ENCODE data around the gene SNX15. TPM values are rescaled to one million over a fixed set of nuclear protein-coding genes. Genes with fewer than 3 reads are reported as not detected.

Gene SNX15
- total and polyA plus RNA-seq, 4 donors = 19.9 to 26.2 (median 23.9) TPM

GRCh38 chr11:65056999-65057398 is 29.8 kb downstream of the SNX15 start:
- DNase-seq = no peak
- intact Hi-C loops (cut with DNase I) = no loop called here
- 88 to 91% methylated on average over 6 of the region's 6 CpGs for WGBS, 2 donors

GRCh38 chr11:65057526-65057925 is 30.3 kb downstream of the SNX15 start:
- Histone ChIP-seq H3K4me1 (ENCODE audit: control insufficient read depth in 1 of 2, insufficient read depth in 2 of 2, low read length in 2 of 2) (no peaks in the 10 kb centered on the region), H3K4me3 (ENCODE audit: low read length in 2 of 2) (no peak overlapping the region), H3K27ac (ENCODE audit: low read depth in 1 of 2, low read length in 2 of 2) (no peak overlapping the region), H3K27me3 (ENCODE audit: control insufficient read depth in 1 of 2, insufficient read depth in 2 of 2, low read length in 1 of 2) (no peaks in the 10 kb centered on the region), H3K36me3 (ENCODE audit: control insufficient read depth in 1 of 2, insufficient read depth in 2 of 2, low read length in 1 of 2) (no peaks in the 10 kb centered on the region), H3K9me3 (ENCODE audit: control insufficient read depth, low read length) (no peaks in the 10 kb centered on the region)
- no peak for ATAC-seq (ENCODE audit: low FRiP score)
- WGBS, 2 donors = 76 to 89% methylated on average over 7 of the region's 7 CpGs
- DNase-seq = no peak
- intact Hi-C loops (cut with DNase I) = no loop called here

More at GRCh38 chr11:65056999-65057398, 29.8 kb downstream of the SNX15 start:
- no peak for ATAC-seq (ENCODE audit: low FRiP score)
- H3K36me3 ChIP-seq (ENCODE audit: control insufficient read depth in 1 of 2, insufficient read depth in 2 of 2, low read length in 1 of 2) = no peaks in the 10 kb centered on the region
- no peak overlapping the region for H3K27ac ChIP-seq (ENCODE audit: low read depth in 1 of 2, low read length in 2 of 2)
- no peaks in the 10 kb centered on the region for H3K9me3 ChIP-seq (ENCODE audit: control insufficient read depth, low read length)
- H3K4me3 ChIP-seq (ENCODE audit: low read length in 2 of 2) = no peak overlapping the region
- no peaks in the 10 kb centered on the region for H3K4me1 ChIP-seq (ENCODE audit: control insufficient read depth in 1 of 2, insufficient read depth in 2 of 2, low read length in 2 of 2)
- no peaks in the 10 kb centered on the region for H3K27me3 ChIP-seq (ENCODE audit: control insufficient read depth in 1 of 2, insufficient read depth in 2 of 2, low read length in 1 of 2)

- intact Hi-C loops (cut with DNase I) = no loop called here
- no peak overlapping the region for H3K27ac ChIP-seq (ENCODE audit: low read depth in 1 of 2, low read length in 2 of 2)
- no peak overlapping the region for H3K4me3 ChIP-seq (ENCODE audit: low read length in 2 of 2)
- ATAC-seq (ENCODE audit: low FRiP score) (no peak), DNase-seq (no peak)
- H3K36me3 ChIP-seq (ENCODE audit: control insufficient read depth in 1 of 2, insufficient read depth in 2 of 2, low read length in 1 of 2) = no peaks in the 10 kb centered on the region
- no peaks in the 10 kb centered on the region for H3K27me3 ChIP-seq (ENCODE audit: control insufficient read depth in 1 of 2, insufficient read depth in 2 of 2, low read length in 1 of 2)
- H3K4me1 ChIP-seq (ENCODE audit: control insufficient read depth in 1 of 2, insufficient read depth in 2 of 2, low read length in 2 of 2) = no peaks in the 10 kb centered on the region
- no peaks in the 10 kb centered on the region for H3K9me3 ChIP-seq (ENCODE audit: control insufficient read depth, low read length)
- 54 to 69% methylated on average over 11 to 13 of the region's 13 CpGs for WGBS, 2 donors
These were observed 30.8 kb downstream of the SNX15 start for GRCh38 chr11:65058012-65058411.

- H3K9me3 ChIP-seq (ENCODE audit: control insufficient read depth, low read length) = no peaks in the 10 kb centered on the region
- H3K4me1 ChIP-seq (ENCODE audit: control insufficient read depth in 1 of 2, insufficient read depth in 2 of 2, low read length in 2 of 2) = no peaks in the 10 kb centered on the region
- ATAC-seq (ENCODE audit: low FRiP score) (no peak), DNase-seq (no peak)
- H3K27ac ChIP-seq (ENCODE audit: low read depth in 1 of 2, low read length in 2 of 2) = no peak within 1 kb of the TSS
- H3K36me3 ChIP-seq (ENCODE audit: control insufficient read depth in 1 of 2, insufficient read depth in 2 of 2, low read length in 1 of 2) = no peaks in the 10 kb centered on the region
- intact Hi-C loops (cut with DNase I) = no loop called here
- H3K4me3 ChIP-seq (ENCODE audit: low read length in 2 of 2) = no peak within 1 kb of the TSS
- no peaks in the 10 kb centered on the region for H3K27me3 ChIP-seq (ENCODE audit: control insufficient read depth in 1 of 2, insufficient read depth in 2 of 2, low read length in 1 of 2)
- WGBS, 2 donors = 80 to 81% methylated on average over 8 of the region's 8 CpGs
These were observed 31.3 kb downstream of the SNX15 start, which contains the start of gene NAALADL1 for GRCh38 chr11:65058419-65059054. TSS of gene NAALADL1 (minus strand) at chr11:65058553. CDS start at chr11:65058521, 32 bp downstream.

- H3K9me3 ChIP-seq (ENCODE audit: control insufficient read depth, low read length) = no peaks in the 10 kb centered on the region
- intact Hi-C loops (cut with DNase I) = no loop called here
- H3K4me1 ChIP-seq (ENCODE audit: control insufficient read depth in 1 of 2, insufficient read depth in 2 of 2, low read length in 2 of 2) = no peaks in the 10 kb centered on the region
- 37 to 59% methylated on average over 3 of the region's 3 CpGs for WGBS, 2 donors
- ATAC-seq (ENCODE audit: low FRiP score) = no peak
- H3K27me3 ChIP-seq (ENCODE audit: control insufficient read depth in 1 of 2, insufficient read depth in 2 of 2, low read length in 1 of 2) = no peaks in the 10 kb centered on the region
- H3K36me3 ChIP-seq (ENCODE audit: control insufficient read depth in 1 of 2, insufficient read depth in 2 of 2, low read length in 1 of 2) = no peaks in the 10 kb centered on the region
- no peak overlapping the region for H3K4me3 ChIP-seq (ENCODE audit: low read length in 2 of 2)
- DNase-seq = no peak
- no peak overlapping the region for H3K27ac ChIP-seq (ENCODE audit: low read depth in 1 of 2, low read length in 2 of 2)
These were observed 32.3 kb downstream of the SNX15 start for GRCh38 chr11:65059523-65059922.

DNA sequence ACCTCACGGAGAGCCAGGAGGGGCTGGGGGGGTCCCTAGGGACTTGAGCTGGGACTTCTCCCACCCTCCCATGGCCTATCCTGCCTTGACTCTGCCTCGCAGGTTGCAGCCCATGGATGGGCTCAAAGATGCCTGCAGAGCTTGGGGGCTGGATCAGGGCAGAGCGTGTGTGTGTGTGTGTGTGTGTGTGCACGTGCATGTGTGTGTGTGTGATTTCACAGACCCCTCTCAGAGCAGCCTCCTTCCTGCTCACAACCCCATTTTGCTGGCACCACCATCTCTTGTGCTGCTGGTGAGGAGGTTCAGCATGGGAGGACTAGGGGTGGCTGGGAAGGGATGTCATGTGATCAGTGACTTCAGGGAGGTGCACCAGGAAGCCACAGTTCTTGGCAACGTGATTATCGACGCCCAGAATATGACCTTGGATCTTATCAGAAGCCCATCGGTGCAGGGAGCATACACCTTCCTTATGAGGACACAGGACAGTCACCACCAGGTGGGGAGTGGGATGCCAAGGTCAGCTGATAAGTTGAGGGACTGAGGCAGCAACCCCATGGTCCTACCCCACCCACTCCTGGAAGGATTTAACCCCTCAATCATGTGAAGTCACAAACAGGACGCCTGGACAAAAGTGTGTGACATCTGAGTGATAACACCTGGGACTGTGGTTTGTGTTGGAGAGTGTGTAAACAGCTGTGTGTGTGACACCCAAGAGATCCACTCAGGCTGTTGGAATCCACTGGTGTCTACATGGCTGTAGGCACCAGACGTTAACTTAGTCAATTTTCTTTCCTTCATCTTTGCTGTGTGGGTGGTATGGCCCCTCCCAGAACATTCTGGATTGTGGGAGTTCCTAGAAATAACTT is 33.0 kb downstream of the SNX15 start:
- H3K36me3 ChIP-seq (ENCODE audit: control insufficient read depth in 1 of 2, insufficient read depth in 2 of 2, low read length in 1 of 2) = no peaks in the 10 kb centered on the region
- 56 to 61% methylated on average over 10 of the region's 10 CpGs for WGBS, 2 donors
- intact Hi-C loops (cut with DNase I) = no loop called here

DNA sequence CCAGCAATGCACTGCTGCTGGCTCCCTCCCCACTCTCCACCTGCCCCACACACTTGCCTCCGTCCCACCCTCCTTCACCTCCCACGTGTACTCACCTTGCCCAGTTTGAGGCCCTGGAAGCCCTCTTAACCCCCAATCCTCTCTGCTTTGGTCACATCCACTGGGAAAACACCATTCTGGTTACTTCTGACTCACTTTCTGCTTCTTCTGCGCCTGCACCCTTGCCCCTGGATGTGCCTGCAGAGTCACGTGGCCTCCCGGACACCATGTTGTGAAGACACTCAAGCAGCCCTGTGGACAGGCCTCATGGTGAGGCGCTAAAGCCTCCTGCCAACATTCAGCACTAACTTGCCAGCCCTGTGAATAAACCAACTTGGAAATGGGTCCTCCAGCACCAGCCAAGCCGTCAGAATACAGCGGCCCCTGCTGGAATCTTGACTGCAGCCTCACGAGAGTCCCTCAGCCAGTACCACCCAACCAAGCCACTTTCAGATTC is 33.7 kb downstream of the SNX15 start:
- H3K36me3 ChIP-seq (ENCODE audit: control insufficient read depth in 1 of 2, insufficient read depth in 2 of 2, low read length in 1 of 2) = no peaks in the 10 kb centered on the region
- H3K27ac ChIP-seq (ENCODE audit: low read depth in 1 of 2, low read length in 2 of 2) = no peak overlapping the region
- DNase-seq (no peak), ATAC-seq (ENCODE audit: low FRiP score) (no peak)
- WGBS, 2 donors = 60 to 62% methylated on average over 9 of the region's 9 CpGs
- no peak overlapping the region for H3K4me3 ChIP-seq (ENCODE audit: low read length in 2 of 2)
- intact Hi-C loops (cut with DNase I) = no loop called here
- H3K27me3 ChIP-seq (ENCODE audit: control insufficient read depth in 1 of 2, insufficient read depth in 2 of 2, low read length in 1 of 2) = no peaks in the 10 kb centered on the region
- no peaks in the 10 kb centered on the region for H3K9me3 ChIP-seq (ENCODE audit: control insufficient read depth, low read length)
- no peaks in the 10 kb centered on the region for H3K4me1 ChIP-seq (ENCODE audit: control insufficient read depth in 1 of 2, insufficient read depth in 2 of 2, low read length in 2 of 2)

More for the DNA sequence above, 33.0 kb downstream of the SNX15 start:
- ATAC-seq (ENCODE audit: low FRiP score) (no peak), DNase-seq (no peak)
- Histone ChIP-seq H3K27ac (ENCODE audit: low read depth in 1 of 2, low read length in 2 of 2) (no peak overlapping the region), H3K9me3 (ENCODE audit: control insufficient read depth, low read length) (no peaks in the 10 kb centered on the region), H3K27me3 (ENCODE audit: control insufficient read depth in 1 of 2, insufficient read depth in 2 of 2, low read length in 1 of 2) (no peaks in the 10 kb centered on the region), H3K4me1 (ENCODE audit: control insufficient read depth in 1 of 2, insufficient read depth in 2 of 2, low read length in 2 of 2) (no peaks in the 10 kb centered on the region), H3K4me3 (ENCODE audit: low read length in 2 of 2) (no peak overlapping the region)

- 63 to 81% methylated on average over 3 of the region's 3 CpGs for WGBS, 2 donors
- no peak for ATAC-seq (ENCODE audit: low FRiP score)
- Histone ChIP-seq H3K27me3 (ENCODE audit: control insufficient read depth in 1 of 2, insufficient read depth in 2 of 2, low read length in 1 of 2) (no peaks in the 10 kb centered on the region), H3K4me3 (ENCODE audit: low read length in 2 of 2) (no peak overlapping the region), H3K9me3 (ENCODE audit: control insufficient read depth, low read length) (no peaks in the 10 kb centered on the region), H3K4me1 (ENCODE audit: control insufficient read depth in 1 of 2, insufficient read depth in 2 of 2, low read length in 2 of 2) (no peaks in the 10 kb centered on the region), H3K27ac (ENCODE audit: low read depth in 1 of 2, low read length in 2 of 2) (no peak overlapping the region), H3K36me3 (ENCODE audit: control insufficient read depth in 1 of 2, insufficient read depth in 2 of 2, low read length in 1 of 2) (no peaks in the 10 kb centered on the region)
- no peak for DNase-seq
- intact Hi-C loops (cut with DNase I) = no loop called here
These were observed 36.3 kb downstream of the SNX15 start for GRCh38 chr11:65063532-65063931.

All from aorta (tissue), 5 donors.